Esophagus muscularis mucosa (tissue), 4 donors: ENCODE results near the gene ADGRG6. TPM values are rescaled to one million over a fixed set of nuclear protein-coding genes. Genes with fewer than 3 reads are reported as not detected.
A peak's percentile ranks its signal among the peaks of the same experiment; 100 is the strongest.

ENCODE experiments used
- DNase-seq: peaks from one replicate; pipeline ENCODE4 v3.0.0-alpha.2; 2017; ENCODE audit errors: extremely low spot score
- H3K27ac ChIP-seq, 4 donors: fragments of 200-600 bp; sonication (generic); replicated peaks in 1 of 4; 1 replicate in 3 of 4; 2 replicates in 1 of 4; pipeline ENCODE4 v1.5.1; 2016 to 2019; ENCODE audit warnings: mild to moderate bottlenecking in 1 of 4
- H3K27me3 ChIP-seq, 4 donors: fragments of 200-600 bp; sonication (generic); one replicate each; pipeline versions ENCODE4 v1.5.1 to v1.6.0; 2016 to 2019
- H3K36me3 ChIP-seq, 4 donors: fragments of 200-600 bp; sonication (generic); one replicate each; pipeline ENCODE4 v1.5.1; 2016 to 2019
- H3K4me1 ChIP-seq, 4 donors: fragments of 200-600 bp; sonication (generic); one replicate each; pipeline ENCODE4 v1.5.1; 2016 to 2019
- H3K4me3 ChIP-seq, 4 donors: fragments of 200-600 bp; sonication (generic); 1 replicate in 2 of 4; 2 replicates in 2 of 4; pipeline ENCODE4 v1.5.1; 2016 to 2019; ENCODE audit warnings: mild to moderate bottlenecking in 4 of 4, moderate library complexity in 1 of 4
- H3K9me3 ChIP-seq, 4 donors: fragments of 200-600 bp; sonication (generic); 1 replicate in 3 of 4; 2 replicates in 1 of 4; pipeline ENCODE4 v1.5.1; 2016 to 2019
- CTCF ChIP-seq, 3 experiments: fragments of 200-600 bp in 2 of 3; fragments of 450-650 bp in 1 of 3; sonication (generic) in 2 of 3; IDR thresholded peaks; one replicate each; pipeline ENCODE4 v1.5.1; 2017 to 2019; ENCODE audit warnings: antibody characterized with exemption in 3 of 3, mild to moderate bottlenecking in 2 of 3, moderate library complexity in 1 of 3
- EP300 ChIP-seq: sonication (generic); formaldehyde crosslinking; IDR thresholded peaks from one replicate; pipeline ENCODE4 v1.6.1; 2017; ENCODE audit warnings: antibody characterized with exemption
- POLR2A ChIP-seq: fragments of 450-650 bp; IDR thresholded peaks from one replicate; pipeline ENCODE4 v1.6.1; 2017; ENCODE audit warnings: antibody characterized with exemption, moderate library complexity, mild to moderate bottlenecking, low read depth
- POLR2AphosphoS5 ChIP-seq, 2 donors: sonication (generic); formaldehyde crosslinking; IDR thresholded peaks; one replicate each; pipeline ENCODE4 v1.6.1; 2017; ENCODE audit warnings: antibody characterized with exemption in 2 of 2
- WGBS: methylation state at CpG from one replicate; pipeline ENCODE4 v1.1.5; 2018; 5-methylcytosine and 5-hydroxymethylcytosine counted together
- intact Hi-C: fragments of 100-400 bp; cut with DNase I; formaldehyde crosslinking; loops from one replicate; pipeline ENCODE4 v1.15.1; 2023
- total RNA-seq, 4 donors: library from RNA; depleted of rRNA; stranded (reverse); fragments of >200 nt; gene quantifications; one replicate each; pipeline versions ENCODE4 v1.1.0 to v1.2.1, GENCODE V29; 2016

Gene ADGRG6
- total RNA-seq, 4 donors from 2014 or later = 5.5 to 11.8 (median 8.0) TPM

GRCh38 chr6:142303176-142303533, 1.3 kb downstream of the ADGRG6 start:
- TF ChIP-seq POLR2AphosphoS5 (IDR thresholded peaks at IDR 0.05) (no peak), POLR2A (no peak), CTCF (IDR thresholded peaks at IDR 0.05) (no peak), EP300 (no peak)
- H3K9me3 ChIP-seq = no peaks in the 10 kb centered on the region
- DNase-seq = no peak

GRCh38 chr6:142304241-142304640, 2.4 kb downstream of the ADGRG6 start:
- H3K27me3 ChIP-seq = peaks cover 0 to 34% (median 6%) of the 10 kb centered on the region in 4 donors
- H3K4me3 ChIP-seq = no peak overlapping the region
- intact Hi-C loops = no loop called here
- H3K27ac ChIP-seq = no peak overlapping the region
- H3K4me1 ChIP-seq = peaks cover 0 to 18% (median 13%) of the 10 kb centered on the region in 4 donors
- no peaks in the 10 kb centered on the region for H3K36me3 ChIP-seq
- H3K9me3 ChIP-seq = no peaks in the 10 kb centered on the region
- no peak for TF ChIP-seq POLR2A
- TF ChIP-seq EP300 = no peak
- no peak for DNase-seq
- WGBS = 82% methylated on average over 2 of the region's 2 CpGs

More at GRCh38 chr6:142303176-142303533, 1.3 kb downstream of the ADGRG6 start:
- H3K27ac ChIP-seq = no peak overlapping the region
- 93% methylated on average over 2 of the region's 2 CpGs for WGBS
- H3K4me3 ChIP-seq = peak overlapping the region in 3 of 4 donors; percentile 53 to 60 (median 55)
- no peaks in the 10 kb centered on the region for H3K36me3 ChIP-seq
- H3K27me3 ChIP-seq = peaks cover 0 to 34% (median 6%) of the 10 kb centered on the region in 4 donors
- intact Hi-C loops = no loop called here
- peaks cover 0 to 18% (median 13%) of the 10 kb centered on the region in 4 donors for H3K4me1 ChIP-seq

- Histone ChIP-seq H3K27ac (no peak overlapping the region), H3K4me1 (peaks cover 0 to 8% (median 5%) of the 10 kb centered on the region in 4 donors), H3K27me3 (peaks cover 0 to 16% (median 6%) of the 10 kb centered on the region in 4 donors), H3K4me3 (no peak overlapping the region), H3K36me3 (no peaks in the 10 kb centered on the region), H3K9me3 (no peaks in the 10 kb centered on the region)
- 100% methylated on average over 1 of the region's 1 CpG for WGBS
- TF ChIP-seq POLR2AphosphoS5 (IDR thresholded peaks at IDR 0.05) (no peak), CTCF (IDR thresholded peaks at IDR 0.05) (no peak), POLR2A (no peak), EP300 (no peak)
- intact Hi-C loops = no loop called here
- no peak for DNase-seq
These were observed 4.9 kb downstream of the ADGRG6 start for GRCh38 chr6:142306736-142307135.

DNA sequence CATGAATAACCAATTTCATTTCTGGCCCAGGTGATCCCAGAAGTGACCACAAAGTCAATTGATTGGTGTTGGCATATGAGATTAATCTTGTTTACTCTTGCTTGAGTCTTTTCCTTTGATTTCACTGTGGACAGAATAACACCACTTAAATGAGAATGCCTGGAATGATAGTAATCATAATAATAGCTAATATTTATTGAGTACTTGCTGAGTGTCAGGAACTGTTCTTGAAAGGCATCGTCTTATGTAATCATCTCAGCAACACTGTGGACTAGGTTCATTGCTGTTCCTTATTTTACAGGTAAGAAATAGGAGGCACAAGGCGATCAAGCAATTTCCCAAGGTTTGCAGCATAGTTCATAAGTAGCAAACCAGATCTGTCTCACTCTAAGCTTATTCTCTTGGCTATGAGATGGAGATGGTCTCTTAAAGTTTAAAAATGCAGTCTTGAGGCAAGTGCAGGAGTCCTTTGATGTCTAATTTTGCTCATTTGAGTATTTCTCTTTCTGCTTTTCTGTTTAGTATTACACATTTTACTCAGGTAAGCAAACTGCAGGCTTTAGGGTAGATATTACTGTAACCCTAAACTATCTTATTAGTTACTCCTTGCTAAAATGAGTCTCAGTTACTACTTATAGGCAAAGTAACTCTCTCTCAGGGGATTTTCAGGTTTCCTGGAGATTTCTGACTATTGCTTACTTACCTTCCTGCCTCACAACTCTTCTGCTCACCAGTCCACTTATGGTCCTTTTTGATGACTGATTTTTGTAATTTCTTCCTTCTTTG, 6.3 kb downstream of the ADGRG6 start:
- Histone ChIP-seq H3K4me1 (no peaks in the 10 kb centered on the region), H3K9me3 (no peaks in the 10 kb centered on the region), H3K4me3 (no peak overlapping the region), H3K27me3 (peaks cover 0 to 2% (median 0%) of the 10 kb centered on the region in 4 donors), H3K36me3 (no peaks in the 10 kb centered on the region), H3K27ac (no peak overlapping the region)
- DNase-seq = no peak
- intact Hi-C loops = no loop called here
- TF ChIP-seq POLR2A (no peak), CTCF (IDR thresholded peaks at IDR 0.05) (no peak), POLR2AphosphoS5 (IDR thresholded peaks at IDR 0.05) (no peak), EP300 (no peak)
- 79% methylated on average over 2 of the region's 2 CpGs for WGBS

DNA sequence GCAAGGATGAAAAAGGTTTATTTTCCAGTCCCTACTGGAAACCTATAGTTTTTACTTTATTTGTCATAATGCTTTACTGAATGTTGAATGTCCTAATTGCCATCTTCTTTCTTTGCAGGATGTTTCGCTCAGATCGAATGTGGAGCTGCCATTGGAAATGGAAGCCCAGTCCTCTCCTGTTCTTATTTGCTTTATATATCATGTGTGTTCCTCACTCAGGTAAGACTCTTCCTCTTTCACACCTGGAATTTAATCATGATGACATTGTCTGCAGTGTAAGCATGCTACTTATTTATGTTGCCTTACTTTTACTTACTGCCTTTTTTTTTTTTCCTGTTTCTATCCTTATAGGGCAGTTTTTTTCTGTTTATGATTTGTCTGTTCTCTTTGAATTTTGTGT, 7.6 kb downstream of the ADGRG6 start:
- Histone ChIP-seq H3K4me1 (no peaks in the 10 kb centered on the region), H3K4me3 (no peak overlapping the region), H3K27me3 (no peaks in the 10 kb centered on the region), H3K27ac (no peak overlapping the region), H3K9me3 (no peaks in the 10 kb centered on the region), H3K36me3 (no peaks in the 10 kb centered on the region)
- TF ChIP-seq POLR2A = no peak
- TF ChIP-seq POLR2AphosphoS5 (IDR thresholded peaks at IDR 0.05) = no peak
- no peak for TF ChIP-seq CTCF (IDR thresholded peaks at IDR 0.05)
- TF ChIP-seq EP300 = no peak
- WGBS = 94% methylated on average over 2 of the region's 2 CpGs
- DNase-seq = no peak
- intact Hi-C loops = no loop called here
